GM23248 (cell line): Measurements from ENCODE around the gene NUMA1.

Experiments
- EZH2 ChIP-seq: fragments of 200-600 bp; sonication (generic); IDR thresholded peaks from 2 replicates; pipeline ENCODE4 v1.6.1; 2018; ENCODE audit warnings: antibody characterized with exemption, mild to moderate bottlenecking; ENCODE audit not compliant: insufficient read depth, poor library complexity, severe bottlenecking
- EZH2phosphoT487 ChIP-seq: fragments of 200-600 bp; sonication (generic); IDR thresholded peaks from 2 replicates; pipeline ENCODE4 v1.6.1; 2018; ENCODE audit warnings: antibody characterized with exemption, moderate library complexity, mild to moderate bottlenecking, low read depth; ENCODE audit not compliant: insufficient read depth

GRCh38 chr11:71994786-71995185 lies 85.6 kb downstream of the NUMA1 start:
- TF ChIP-seq EZH2phosphoT487 (no peak), EZH2 (no peak)
